Measurements from ENCODE around the gene MROH2A.

MROH2A gene

DNA sequence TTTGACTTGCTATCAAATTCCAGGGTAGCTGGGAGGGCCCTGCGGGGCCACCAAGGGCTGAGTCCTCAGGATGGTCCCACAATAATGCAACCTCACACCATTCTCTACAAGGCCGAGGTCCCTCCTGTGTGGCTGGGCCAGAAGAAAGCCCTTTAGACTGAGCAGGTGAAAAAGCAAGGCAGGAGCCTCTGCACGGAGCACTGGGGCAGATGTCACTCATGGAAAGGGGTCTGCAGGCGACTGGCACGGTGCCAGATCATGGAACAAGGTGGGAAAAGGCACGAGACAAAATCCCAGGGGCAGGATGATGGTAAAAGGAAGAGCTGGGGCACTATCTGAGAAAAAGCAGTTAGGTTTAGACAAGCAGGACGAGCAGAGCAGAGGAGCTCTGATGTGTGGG is 60.1 kb downstream of the MROH2A start:
- DNase-seq: no peak

DNA sequence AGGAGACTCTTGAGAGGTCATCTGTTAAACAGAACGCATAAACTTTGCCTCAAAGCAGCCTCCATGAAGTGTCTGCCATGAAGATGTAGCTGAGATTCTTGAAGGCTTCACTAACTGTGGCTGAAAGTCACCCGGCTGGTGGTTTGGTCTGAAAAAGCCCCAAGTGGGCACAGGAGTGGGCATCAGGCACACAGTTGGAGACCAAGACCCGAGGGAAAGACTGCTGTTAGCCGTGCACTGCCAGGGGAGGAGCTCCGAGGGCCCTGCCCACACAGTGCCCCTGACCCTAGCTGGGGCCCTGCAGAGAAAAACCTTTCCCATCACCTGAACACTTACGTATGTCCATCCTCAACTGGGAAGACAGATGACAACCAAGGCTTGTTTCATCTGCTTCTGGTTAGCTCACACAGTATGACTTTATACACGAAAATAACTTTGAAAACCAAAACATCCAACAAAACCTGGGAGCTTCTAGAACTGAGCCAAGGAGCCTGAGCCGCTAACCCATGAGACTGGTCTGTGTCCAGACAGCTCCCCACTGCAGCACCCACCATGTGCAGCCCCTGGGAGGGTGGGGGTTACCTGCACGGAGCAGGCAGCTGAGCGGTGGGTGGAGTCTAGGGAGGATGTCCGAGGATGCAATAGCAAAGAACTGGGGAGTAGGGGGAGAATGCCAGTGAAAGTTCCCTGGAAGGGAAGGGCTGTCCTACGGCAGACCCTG is 60.8 kb downstream of the MROH2A start:
- no peak for DNase-seq

DNA sequence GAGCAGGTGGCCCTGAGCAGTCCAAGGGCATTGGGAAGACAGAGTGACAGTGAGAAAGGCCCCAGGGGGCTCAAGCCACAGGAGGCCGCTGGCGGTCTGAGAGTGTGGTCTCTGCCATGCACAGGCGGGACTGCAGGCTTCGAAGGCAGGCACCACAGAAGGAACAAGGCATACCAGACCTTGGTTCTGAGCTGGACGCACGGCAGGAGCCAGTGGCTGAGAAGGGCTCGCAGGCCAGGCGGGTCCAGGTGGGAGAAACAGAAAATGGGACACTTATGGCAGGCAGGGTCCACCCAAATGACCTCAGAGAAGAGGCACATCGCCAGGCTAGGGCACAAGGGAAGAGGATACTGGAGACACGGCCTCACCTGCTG is 61.3 kb downstream of the MROH2A start:
- DNase-seq: no peak

DNA sequence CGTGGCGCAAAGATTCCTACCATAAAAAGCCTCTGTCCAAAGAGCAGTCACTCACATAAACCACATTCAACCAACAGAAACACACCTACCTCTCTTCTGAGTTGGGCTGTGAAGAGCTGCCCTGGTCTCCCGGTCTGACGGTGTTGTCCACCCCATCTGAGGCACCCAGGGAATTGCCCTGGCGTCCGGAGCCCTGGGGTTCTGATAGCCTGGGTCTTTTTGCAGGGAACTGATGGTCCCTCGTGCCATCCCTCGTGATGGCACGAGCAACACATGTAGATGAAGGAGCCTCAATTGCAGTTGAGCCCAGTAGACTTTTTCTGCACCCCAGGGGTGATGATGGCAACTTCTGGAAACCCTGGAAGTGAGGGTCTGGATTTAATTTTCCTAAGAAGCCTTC is 62.4 kb downstream of the MROH2A start:
- no peak for DNase-seq

DNA sequence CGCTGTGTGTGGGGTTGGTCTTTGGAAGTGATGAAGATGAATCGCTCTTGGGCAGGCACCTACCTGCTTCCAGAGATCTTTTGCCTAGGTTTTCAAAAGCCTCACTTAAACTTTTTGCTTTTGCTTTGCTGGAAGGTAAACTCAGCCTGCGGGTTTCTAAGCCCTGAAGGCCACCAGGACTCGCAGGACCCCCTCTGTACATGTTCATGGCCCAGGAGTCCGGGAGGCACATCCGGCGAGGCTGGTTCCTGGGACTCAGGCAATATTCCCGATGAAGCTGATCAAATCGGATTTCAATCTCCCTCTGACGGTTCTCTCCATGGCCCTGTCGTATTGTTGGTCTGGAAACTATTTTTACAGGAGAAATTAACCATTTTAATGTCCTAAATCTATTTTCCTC is 63.1 kb downstream of the MROH2A start:
- DNase-seq: no peak

DNA sequence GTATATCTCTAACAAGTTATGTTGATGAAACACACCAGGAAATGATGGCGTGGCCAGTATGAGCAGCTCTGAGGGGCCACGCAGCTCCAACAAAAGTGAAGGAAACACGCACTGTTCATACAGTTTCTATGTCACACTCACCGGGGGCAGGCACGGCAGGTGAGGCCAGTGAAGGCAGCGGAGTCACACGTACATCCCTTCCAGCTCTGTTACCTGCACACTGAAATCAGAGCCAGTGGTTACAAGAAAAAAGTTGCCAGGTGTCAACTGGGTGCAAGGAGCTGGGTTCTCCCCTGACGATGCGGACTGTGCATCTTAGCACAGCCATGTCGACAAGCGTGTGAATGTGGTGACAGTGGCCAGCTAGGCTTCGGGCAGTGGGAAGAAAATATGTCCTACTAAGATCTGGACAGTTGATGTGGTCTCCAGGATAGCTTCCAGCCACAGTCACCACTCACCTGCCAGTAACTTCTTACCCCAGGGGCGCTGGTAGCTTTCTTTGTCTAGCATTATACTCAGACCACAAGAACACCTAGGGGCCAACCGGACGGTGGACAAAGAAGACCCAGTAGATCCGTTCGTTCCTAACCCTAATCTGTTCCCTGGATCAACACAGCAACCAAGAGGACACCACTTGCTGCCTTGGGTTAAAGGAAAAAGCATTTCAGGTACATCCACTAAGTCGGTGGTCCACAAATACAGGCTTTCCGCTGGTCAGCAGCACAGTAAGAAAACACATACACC is 66.1 kb downstream of the MROH2A start:
- DNase-seq: no peak

DNA sequence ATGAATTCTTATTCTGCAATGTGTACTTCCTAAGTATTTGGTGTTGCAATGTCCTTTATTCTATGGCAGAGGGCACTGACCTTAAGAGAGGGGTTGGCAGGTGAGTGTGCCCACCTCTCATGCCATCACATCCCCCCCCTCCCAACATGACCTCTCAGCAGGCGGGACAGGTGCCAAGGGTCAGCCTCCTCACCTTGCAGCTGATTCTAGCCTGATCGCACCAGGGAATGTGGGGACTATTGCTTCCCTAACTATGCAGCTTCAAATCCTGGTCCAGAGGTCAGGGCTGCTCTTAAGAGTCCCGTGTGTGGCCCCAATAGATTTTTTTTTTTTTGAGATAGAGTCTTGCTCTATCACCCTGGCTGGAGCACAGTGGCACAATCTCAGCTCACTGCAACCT is 66.7 kb downstream of the MROH2A start:
- DNase-seq: no peak

DNA sequence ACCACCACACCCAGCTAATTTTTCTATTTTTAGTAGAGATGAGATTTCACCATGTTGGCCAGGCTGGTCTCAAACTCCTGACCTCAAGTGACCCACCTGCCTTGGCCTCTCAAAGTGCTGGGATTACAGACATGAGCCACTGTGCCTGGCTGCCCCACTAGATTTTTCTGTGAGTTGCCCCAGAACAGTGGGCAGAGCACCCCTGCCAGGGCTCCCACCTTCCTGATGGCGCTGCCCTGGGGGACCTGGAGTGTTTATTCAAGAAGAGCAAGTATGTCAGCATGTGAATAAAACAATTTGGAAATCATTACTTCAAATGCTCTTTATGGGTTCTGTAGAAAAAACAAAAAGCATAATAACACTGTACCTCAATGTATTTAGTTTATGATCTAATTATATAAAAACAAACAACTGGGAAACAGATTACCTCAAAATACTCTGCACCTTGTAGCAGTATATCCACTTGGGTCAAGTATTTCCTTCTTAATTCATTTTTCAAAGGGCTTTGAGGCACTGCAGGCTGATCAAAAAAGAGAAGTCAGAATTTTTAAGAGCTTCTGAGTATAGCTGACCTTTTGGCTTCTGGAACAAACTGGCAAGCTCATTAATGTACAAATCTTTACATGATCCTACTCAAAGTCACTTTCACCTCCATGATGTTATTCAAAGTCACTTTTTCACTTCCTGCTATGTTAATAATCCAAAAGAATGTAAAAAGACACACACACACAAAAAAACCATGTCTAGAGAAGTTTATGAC is 67.4 kb downstream of the MROH2A start:
- no peak for DNase-seq

DNA sequence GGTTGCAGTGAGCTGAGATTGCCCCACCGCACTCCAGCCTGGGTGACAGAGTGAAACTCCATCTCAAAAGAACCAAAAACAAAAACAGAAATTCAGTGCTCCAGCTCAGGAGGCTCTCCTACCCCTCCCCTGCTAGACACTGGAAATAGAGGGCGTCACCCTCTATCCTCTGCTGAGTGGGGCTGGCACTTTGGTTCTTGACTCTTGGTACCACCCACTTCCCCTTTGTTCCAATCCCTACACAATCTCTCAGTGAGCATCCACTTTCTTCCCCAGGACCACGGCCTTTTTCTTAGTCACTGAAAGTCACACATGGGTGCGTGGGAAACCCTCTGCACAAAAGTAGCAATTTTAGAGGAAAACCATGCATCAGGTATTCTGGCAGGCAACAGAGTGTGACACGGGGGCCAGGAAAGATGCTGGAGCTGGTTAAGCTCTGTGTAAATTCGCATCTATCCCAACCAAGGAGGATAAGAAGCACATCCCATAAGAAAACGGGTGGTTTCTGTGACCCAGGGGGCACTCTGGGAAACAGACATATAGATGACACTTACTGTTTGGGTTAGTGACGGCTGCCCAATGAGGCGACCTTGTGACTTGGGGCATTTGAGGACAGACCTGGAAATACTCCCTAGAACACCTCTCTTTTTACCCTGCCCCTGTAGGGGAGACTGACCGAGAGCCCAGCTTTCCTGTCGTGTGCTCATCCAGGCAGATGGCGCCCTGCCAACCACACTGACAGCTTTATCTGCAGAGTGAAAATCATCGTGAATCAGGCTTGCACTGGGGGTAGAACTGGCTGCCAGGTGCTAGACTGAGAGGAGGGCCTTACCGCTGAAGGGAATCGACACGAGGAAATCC is 68.5 kb downstream of the MROH2A start:
- DNase-seq: no peak

DNA sequence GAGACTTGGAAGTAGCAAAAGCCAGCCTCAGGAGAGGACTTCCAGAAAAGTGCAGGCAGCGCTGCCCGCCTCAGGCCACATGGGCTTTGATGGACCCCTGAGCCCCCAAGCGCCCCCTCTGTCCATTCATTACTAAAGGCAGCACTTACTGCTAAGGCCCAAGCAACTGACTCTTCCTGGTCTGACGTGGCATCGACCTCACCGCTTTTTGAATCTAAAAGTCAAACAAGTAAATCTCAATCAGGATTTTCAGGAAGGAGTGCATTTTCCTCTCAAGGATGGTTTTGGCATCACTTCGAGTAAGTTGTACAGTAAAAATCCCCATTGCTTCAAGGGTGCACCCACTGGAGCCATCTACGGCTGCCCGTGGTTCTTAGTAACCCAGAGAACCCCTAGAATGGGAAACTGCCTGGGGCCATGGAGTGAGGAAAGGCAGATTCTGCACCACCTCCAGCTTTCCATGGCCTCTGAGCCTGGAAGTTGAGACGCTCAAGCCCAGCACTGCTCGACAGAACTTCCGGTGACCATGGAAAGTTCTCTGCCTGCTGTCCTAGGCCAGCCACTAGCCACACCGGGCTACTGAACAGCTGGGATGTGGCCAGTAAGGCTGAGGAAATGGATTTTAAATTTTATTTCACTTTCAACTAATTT is 69.2 kb downstream of the MROH2A start:
- no peak for DNase-seq

DNA sequence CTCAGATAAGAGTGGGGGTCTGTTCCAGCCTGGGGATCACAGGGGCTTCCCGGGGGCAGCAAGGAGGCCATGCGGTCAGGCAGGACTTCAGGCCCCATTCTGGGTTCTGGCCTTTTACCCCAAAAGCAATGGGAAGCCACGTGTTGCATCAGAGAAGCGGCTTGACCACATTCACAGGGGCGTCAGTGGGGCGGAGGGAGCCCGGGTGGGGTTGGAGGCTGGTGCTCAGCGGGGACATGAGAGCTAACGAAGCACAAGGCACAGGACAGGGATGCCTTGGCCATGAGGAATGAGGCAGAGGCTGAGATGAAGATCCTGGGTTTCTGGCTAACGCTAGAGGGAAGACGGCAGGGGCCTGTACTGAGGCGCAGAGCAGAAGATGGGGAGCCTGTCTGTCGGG is 70.1 kb downstream of the MROH2A start:
- no peak for DNase-seq

DNA sequence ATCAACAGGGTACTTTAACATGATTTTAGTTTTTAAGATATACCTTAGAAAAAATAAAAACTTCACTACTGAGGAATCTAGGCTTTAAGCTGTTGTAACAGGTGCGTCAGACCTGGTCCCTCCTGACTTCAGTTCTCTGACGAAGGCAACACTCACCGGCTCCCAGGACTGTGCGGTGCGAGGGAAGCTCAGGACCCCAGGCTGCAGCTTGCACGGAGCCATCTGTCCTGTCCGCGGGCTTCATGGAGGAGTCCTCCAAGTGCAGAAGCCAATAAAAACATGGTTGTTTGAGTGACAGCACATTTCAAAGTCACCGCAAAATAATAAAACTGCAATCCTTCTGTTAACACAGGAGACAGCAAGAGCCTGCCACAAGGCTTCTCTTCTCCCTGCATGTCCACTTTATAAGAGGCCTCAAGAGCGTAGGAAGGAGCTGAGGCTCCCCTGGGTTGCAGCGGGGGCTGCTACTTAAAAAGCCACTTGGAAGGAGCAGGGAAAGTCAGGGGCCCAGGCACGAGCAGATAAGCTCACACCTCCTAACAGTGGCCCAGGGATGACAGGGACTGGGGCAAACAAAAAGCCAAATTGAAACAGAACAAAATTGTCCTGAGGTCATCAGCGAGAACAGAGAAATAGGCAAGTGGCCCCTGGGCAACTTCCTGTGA is 71.6 kb downstream of the MROH2A start:
- no peak for DNase-seq

DNA sequence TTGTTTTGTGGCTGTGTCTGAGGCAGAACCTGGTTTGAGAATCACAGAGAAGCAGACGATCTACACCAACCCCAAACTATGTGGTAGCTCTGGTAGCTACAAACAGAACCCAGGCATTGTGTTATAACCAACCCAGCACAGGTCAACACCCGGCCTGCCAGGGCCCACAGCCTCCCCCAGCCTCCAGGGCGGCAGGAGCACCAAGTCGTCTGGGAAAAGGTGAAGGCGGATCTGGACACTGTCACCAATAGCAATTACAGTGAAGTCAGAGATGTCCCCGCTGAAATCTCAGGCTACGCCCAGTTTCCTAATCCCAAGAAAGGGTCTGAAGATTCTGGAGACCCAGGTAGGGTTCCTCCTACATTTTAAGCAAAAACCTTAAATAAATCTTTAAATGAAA is 72.6 kb downstream of the MROH2A start:
- no peak for DNase-seq

DNA sequence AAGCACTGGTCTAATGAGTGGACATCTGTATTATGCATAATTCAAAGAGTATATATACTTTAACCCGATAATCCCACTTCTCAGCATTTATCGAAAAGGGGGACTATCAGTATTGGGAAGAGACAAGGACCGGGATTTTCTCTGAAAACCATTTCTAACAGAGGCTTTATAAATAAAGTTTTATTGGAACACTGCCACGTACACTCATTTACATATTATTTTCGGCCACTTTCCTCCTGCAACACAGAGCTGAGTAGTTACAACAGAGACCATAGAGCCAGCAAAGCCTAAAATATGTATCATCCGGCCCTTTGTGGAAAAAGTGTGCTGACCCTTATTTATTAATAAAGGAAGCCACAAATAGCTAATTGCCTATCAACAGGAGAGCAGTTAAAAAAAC is 73.0 kb downstream of the MROH2A start:
- DNase-seq: no peak

DNA sequence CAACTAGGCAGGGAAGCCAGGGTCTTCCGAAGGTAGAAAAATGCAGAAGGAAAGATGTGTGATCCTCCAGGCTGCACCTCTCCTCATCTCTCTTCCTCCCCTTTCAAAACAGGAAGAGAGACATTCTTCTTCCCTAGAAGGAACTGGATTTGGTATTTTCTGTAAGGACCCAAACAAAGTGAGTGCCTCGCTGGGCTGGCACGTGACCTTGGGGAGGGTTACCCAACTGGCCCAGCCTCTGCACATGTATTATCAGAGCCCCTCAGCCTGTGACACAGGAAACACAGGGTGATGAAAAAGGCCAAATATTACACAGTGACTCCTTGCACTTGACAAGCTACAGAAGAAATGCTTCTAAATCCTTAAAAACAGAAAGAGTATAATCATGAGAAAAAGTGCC is 73.9 kb downstream of the MROH2A start:
- no peak for DNase-seq

DNA sequence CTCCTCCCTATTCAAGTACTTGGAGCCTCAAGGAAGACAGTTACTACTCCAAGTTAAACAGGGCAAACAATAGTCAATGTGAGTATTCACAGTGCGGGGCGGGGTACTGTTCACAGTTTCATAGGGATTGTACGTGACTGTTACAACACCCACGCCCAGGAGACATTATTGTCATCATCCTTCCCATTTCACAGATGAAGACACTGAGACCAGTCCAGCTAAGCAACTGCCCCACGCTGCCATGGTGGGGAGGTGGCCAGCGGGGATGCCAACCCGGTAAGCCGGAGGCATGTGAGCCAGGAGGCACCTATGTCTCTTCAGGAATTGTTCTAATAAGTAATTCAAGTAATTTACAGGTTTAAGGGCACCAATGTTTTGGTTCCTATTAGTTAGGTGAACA is 75.2 kb downstream of the MROH2A start:
- no peak for DNase-seq

DNA sequence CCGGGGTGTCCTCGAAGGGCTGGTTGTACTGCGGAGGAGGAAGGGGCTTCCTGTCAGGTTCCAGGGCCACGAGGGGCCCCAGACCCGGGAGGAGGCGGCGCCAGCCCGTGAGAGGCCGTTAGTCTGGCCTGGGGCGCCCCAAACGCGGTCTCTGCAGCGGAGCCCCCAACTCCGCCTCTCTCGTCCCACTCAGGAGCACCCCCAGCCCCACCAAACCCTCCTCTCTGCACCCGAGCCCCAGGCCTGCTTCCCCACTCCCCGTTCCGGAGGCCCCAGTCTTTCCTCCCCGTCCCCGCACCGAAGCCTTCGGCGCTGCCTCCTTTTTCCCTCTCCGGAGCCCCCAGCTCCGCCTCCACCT is 75.7 kb downstream of the MROH2A start:
- DNase-seq: no peak

DNA sequence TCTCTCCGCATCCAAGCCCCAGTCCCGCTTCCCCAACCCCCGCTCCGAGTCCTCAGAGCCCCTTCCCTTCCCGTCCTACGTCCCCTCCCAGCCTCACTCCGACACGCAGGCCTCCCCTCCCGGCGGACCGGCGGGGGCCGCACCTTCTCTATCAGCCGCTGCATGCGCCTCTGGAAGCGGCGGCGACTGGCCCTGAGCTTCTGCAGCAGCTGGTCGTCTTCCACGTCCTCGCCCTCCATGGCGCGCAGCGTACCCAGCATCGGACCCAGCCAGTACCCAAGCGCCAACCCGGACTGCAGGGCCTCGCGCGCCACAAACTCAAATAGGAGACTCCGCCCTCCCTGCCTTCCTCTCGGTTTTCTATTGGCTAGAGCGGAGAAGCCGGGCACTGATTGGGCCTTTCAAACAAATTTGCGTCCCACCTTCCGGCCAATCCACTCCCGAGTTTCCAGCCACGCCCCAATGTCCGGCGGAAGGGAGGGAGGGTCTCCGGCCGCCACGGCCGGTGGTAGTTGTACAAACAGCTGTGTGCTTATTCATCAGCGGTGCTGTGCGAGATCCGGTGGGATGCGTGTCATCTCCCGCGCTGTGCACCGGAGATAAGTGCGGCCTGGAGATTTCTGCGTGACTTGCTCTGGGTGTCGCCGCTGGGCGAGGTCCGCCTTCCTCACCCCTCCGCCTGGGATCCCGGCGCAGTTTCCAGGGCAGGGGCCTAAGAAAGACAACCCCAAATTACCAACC is 76.3 kb downstream of the MROH2A start, which contains the start of gene HJURP:
TSS of gene HJURP (minus strand) at position 295 of the 741 bp plus-strand sequence. CDS start at position 260, 35 bp downstream.
- peak; percentile 82 for DNase-seq

DNA sequence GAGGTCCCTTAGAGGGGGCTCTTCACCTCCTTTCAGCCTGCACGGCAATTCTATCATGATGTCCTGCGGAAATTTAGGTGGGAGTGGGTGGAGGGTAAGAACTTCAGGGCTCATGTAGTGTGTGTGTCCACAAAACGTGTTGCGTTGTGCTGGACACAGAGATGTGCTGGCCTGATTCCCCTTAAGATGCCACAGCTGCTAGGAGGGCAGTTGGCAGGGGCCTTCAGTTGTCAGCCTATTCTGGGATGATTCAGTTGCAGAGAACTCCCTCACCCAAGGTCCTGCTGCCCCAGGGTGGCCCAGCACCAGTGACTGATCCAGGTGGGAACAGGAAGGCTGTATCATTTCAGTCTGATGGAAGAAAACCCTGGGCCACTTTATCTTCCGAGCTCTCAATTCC is 77.2 kb downstream of the MROH2A start:
- DNase-seq: no peak

DNA sequence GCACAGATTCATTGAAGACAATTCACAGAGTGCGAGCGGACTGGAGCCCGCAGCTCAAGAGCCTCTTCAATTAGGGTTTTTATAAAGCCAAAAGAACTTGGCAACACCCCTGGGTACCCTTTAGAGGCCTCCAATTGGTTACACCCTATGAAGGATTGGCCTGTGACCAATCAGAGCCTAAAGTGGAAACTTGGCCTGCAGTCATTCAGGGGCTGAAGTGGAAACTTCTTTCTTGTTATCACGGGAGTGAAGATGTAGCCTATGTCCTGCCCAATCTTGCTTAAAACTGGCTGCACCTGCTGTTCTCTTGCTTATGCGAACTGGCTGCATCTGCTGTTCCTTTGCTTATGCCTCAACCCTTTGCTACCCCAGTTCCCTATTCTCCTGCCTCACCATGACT is 78.1 kb downstream of the MROH2A start:
- DNase-seq: no peak

DNA sequence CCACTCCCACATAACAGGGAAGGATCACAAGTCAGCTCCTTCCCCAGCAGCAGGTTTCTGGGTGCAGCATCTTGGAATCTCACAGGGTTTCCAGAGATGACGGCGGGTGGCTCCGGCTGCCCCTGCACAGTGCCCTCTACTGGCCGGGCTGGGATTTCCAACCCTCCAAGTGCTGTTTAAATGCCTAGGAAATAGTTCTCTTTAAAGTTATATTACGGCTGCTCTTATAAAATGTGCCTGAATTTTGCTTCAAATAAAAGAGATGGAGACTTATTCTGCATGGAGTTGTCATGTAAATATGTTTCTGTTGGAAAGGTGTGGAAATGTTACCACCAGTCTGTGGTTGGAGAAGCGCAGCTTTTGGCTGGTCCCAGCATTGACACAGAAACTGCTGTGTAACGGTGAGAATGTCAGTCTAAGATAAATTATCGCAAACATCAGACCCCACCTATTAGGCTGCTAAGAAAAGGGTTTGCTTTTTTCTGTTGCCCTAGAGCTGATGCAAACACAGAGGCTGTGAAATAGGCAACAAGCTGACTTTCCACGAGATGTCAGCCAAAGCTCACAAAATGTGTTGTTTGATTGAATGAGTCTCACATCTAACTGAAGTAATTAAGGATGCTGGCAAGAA is 79.5 kb downstream of the MROH2A start:
- DNase-seq: no peak

Measured in NCI-H2107 (cell line).